Fibroblast of lung (primary cell): ENCODE data around the gene GNAT3. TPM values are rescaled to one million over a fixed set of nuclear protein-coding genes. Genes with fewer than 3 reads are reported as not detected.

Experiments
- DNase-seq, 2 donors: peaks; one replicate each; pipeline versions ENCODE4 v3.0.0 to v3.0.0-alpha.2; 2010; ENCODE audit warnings: low read depth in 2 of 2
- H2AFZ ChIP-seq: 2 replicates; pipeline ENCODE4 v1.5.1; 2012; ENCODE audit warnings: low read length, control low read depth, inconsistent platforms
- H3K27ac ChIP-seq: 2 replicates; pipeline ENCODE4 v1.5.1; 2011; ENCODE audit warnings: low read length, control low read depth; ENCODE audit not compliant: insufficient read depth
- H3K27me3 ChIP-seq: 2 replicates; pipeline ENCODE4 v1.5.1; 2011; ENCODE audit warnings: mild to moderate bottlenecking, low read length; ENCODE audit not compliant: control insufficient read depth, insufficient read depth
- H3K36me3 ChIP-seq: 2 replicates; pipeline ENCODE4 v1.5.1; 2011; ENCODE audit warnings: low read length; ENCODE audit not compliant: control insufficient read depth, insufficient read depth
- H3K4me1 ChIP-seq: 2 replicates; pipeline ENCODE4 v1.5.1; 2011; ENCODE audit warnings: low read length; ENCODE audit not compliant: control insufficient read depth, insufficient read depth; ENCODE audit errors: extremely low read depth
- H3K4me2 ChIP-seq: 2 replicates; pipeline ENCODE4 v1.5.1; 2011; ENCODE audit warnings: low read length, control low read depth; ENCODE audit not compliant: insufficient read depth; ENCODE audit errors: extremely low read depth
- H3K4me3 ChIP-seq, 4 experiments: fragments of 200-600 bp in 1 of 4; sonication (generic) in 1 of 4; replicated peaks in 1 of 4; 2 replicates each; pipeline ENCODE4 v1.5.1; 2011 to 2016; ENCODE audit warnings: low read length in 4 of 4, low read depth in 3 of 4, mild to moderate bottlenecking in 3 of 4, control low read depth in 2 of 4, inconsistent platforms in 1 of 4, mixed read lengths in 1 of 4; ENCODE audit not compliant: insufficient read depth in 1 of 4; ENCODE audit errors: control extremely low read depth in 1 of 4
- H3K79me2 ChIP-seq: 2 replicates; pipeline ENCODE4 v1.5.1; 2012; ENCODE audit warnings: mild to moderate bottlenecking, low read length, inconsistent platforms; ENCODE audit not compliant: control insufficient read depth, insufficient read depth
- H3K9ac ChIP-seq: 2 replicates; pipeline ENCODE4 v1.5.1; 2011; ENCODE audit warnings: mild to moderate bottlenecking, low read length, control low read depth; ENCODE audit not compliant: insufficient read depth
- H3K9me3 ChIP-seq: 2 replicates; pipeline ENCODE4 v1.5.1; 2012; ENCODE audit warnings: low read depth, low read length; ENCODE audit not compliant: control insufficient read depth, insufficient read depth
- H4K20me1 ChIP-seq: 2 replicates; pipeline ENCODE4 v1.5.1; 2011; ENCODE audit warnings: low read length; ENCODE audit not compliant: control insufficient read depth, insufficient read depth; ENCODE audit errors: extremely low read depth
- EZH2 ChIP-seq: IDR thresholded peaks from 2 replicates; pipeline ENCODE4 v1.5.1; 2012; ENCODE audit warnings: low read length, control low read depth, mild to moderate bottlenecking; ENCODE audit errors: missing control alignments
- polyA minus RNA-seq: library from RNA; depleted of rRNA, polyadenylated mRNA; stranded (reverse); fragments of >200 nt; gene quantifications from 2 replicates; pipeline ENCODE4 v1.2.3, GENCODE V29; 2011; ENCODE audit warnings: low replicate concordance
- polyA plus RNA-seq, 2 donors: library from polyadenylated mRNA; depleted of rRNA in 1 of 2; stranded (reverse) in 1 of 2; unstranded in 1 of 2; fragments of >200 nt; gene quantifications; 2 replicates each; pipeline ENCODE4 v1.2.1, GENCODE V29; 2011 to 2012; ENCODE audit warnings: missing spikeins in 1 of 2
- total RNA-seq: library from RNA; depleted of rRNA; stranded (reverse); fragments of >200 nt; gene quantifications from 2 replicates; pipeline ENCODE4 v1.2.1, GENCODE V29; 2014
- TF ChIP-seq, protein P1 (sequence below), 2 donors: IDR thresholded peaks in 1 of 2; conservative IDR thresholded peaks in 1 of 2; 1 replicate in 1 of 2; 2 replicates in 1 of 2; pipeline ENCODE4 v1.5.1; 2011 to 2012; ENCODE audit warnings: low read length in 2 of 2, control low read depth in 1 of 2, inconsistent platforms in 1 of 2, low read depth in 1 of 2, mild to moderate bottlenecking in 1 of 2

GNAT3 gene
- total RNA-seq (not detected in 2 replicates), polyA plus RNA-seq (not detected in 2 replicates), polyA minus RNA-seq (not detected in 2 replicates)
- polyA plus RNA-seq (2012), result not detected in 2 replicates

GRCh38 chr7:80511964-80512363 lies at the start of gene GNAT3:
GNAT3 (minus strand) TSS chr7:80512064; CDS start chr7:80511926, 138 bp downstream.
- Histone ChIP-seq H3K36me3 (no peaks in the 10 kb centered on the region), H3K4me3 (no peak within 1 kb of the TSS), H3K9ac (no peak within 1 kb of the TSS), H2AFZ (no peak within 1 kb of the TSS), H3K79me2 (no peaks in the 10 kb centered on the region), H3K27me3 (no peaks in the 10 kb centered on the region), H3K4me1 (peaks cover 2% of the 10 kb centered on the region), H4K20me1 (no peaks in the 10 kb centered on the region), H3K9me3 (no peaks in the 10 kb centered on the region), H3K4me2 (no peak within 1 kb of the TSS), H3K27ac (no peak within 1 kb of the TSS)
- no peak for DNase-seq
- no peak for TF ChIP-seq EZH2

DNA sequence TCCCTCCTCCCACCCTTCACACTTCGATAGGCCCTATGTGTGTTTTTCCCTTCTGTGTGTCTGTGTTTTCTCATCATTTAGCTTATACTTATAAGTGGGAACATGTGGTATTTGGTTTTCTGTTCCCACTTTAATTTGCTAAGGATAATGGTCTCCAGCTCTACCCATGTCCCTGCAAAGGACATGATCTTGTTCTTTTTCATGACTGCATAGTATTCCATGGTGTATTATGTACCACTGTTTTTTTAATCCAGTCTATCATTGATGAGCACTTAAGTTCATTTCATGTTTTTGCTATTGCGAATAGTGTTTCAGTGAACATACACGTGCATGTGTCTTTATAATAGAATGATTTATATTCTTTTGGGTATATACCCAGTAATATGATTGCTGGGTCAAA lies 46.3 kb upstream of the GNAT3 start:
- H3K9me3 ChIP-seq, result no peaks in the 10 kb centered on the region
- H3K36me3 ChIP-seq, result no peaks in the 10 kb centered on the region
- DNase-seq, result no peak
- no peaks in the 10 kb centered on the region for H4K20me1 ChIP-seq
- H3K27ac ChIP-seq, result no peak overlapping the region
- H3K79me2 ChIP-seq, result no peaks in the 10 kb centered on the region
- no peak overlapping the region for H3K4me2 ChIP-seq
- TF ChIP-seq EZH2, result no peak
- no peak overlapping the region for H3K4me3 ChIP-seq
- H3K4me1 ChIP-seq, result no peaks in the 10 kb centered on the region
- no peak overlapping the region for H3K9ac ChIP-seq
- no peak overlapping the region for H2AFZ ChIP-seq
- H3K27me3 ChIP-seq, result no peaks in the 10 kb centered on the region

DNA sequence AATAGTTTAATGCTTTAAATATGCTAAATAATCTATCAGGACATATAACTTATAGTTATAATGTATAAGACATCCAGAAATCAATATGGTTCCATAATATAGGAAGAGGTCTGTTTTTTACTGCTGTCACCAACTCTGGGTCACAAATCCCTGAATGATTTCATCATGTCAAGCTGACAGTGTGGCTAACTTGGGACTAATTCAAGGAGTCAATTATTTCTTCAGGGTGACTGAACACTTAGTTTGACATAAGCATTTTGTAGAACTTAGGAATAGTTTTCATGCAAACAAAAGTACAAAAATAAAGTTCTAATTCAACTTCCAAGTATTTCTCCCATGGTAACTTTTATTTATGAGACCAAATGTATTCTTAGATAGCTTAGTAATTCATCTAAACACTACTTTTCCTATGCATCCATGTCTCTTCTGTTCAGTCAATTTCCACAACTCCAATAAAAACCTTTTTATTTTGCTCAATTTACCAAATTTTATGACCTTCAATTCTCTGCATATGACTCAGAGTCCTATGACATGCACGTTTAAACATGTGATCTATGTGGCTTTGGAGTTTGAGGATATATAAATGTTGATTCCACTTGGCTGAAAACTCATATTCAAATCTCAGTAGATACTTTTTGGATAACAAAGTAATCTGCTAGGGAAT lies 40.3 kb upstream of the GNAT3 start:
- no peak overlapping the region for H3K4me3 ChIP-seq
- H4K20me1 ChIP-seq, result no peaks in the 10 kb centered on the region
- DNase-seq, result peak; percentile 27 to 57
- no peaks in the 10 kb centered on the region for H3K36me3 ChIP-seq
- H3K4me2 ChIP-seq, result no peak overlapping the region
- H3K9me3 ChIP-seq, result no peaks in the 10 kb centered on the region
- H3K79me2 ChIP-seq, result no peaks in the 10 kb centered on the region
- H3K27ac ChIP-seq, result no peak overlapping the region
- H3K9ac ChIP-seq, result no peak overlapping the region
- no peak overlapping the region for H2AFZ ChIP-seq
- TF ChIP-seq, protein P1, sequence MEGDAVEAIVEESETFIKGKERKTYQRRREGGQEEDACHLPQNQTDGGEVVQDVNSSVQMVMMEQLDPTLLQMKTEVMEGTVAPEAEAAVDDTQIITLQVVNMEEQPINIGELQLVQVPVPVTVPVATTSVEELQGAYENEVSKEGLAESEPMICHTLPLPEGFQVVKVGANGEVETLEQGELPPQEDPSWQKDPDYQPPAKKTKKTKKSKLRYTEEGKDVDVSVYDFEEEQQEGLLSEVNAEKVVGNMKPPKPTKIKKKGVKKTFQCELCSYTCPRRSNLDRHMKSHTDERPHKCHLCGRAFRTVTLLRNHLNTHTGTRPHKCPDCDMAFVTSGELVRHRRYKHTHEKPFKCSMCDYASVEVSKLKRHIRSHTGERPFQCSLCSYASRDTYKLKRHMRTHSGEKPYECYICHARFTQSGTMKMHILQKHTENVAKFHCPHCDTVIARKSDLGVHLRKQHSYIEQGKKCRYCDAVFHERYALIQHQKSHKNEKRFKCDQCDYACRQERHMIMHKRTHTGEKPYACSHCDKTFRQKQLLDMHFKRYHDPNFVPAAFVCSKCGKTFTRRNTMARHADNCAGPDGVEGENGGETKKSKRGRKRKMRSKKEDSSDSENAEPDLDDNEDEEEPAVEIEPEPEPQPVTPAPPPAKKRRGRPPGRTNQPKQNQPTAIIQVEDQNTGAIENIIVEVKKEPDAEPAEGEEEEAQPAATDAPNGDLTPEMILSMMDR (conservative IDR thresholded peaks at IDR 0.05 in 1 of 2, IDR thresholded peaks at IDR 0.05 in 1 of 2; ENCODE audit: low read depth in 1 of 2, low read length in 2 of 2), result no peak
- no peak for TF ChIP-seq EZH2
- H3K4me1 ChIP-seq, result peaks cover 4% of the 10 kb centered on the region
- no peaks in the 10 kb centered on the region for H3K27me3 ChIP-seq

- Histone ChIP-seq H3K27ac (no peak overlapping the region), H3K27me3 (no peaks in the 10 kb centered on the region), H2AFZ (no peak overlapping the region), H3K79me2 (no peaks in the 10 kb centered on the region), H3K4me2 (no peak overlapping the region), H3K36me3 (no peaks in the 10 kb centered on the region), H3K4me1 (peaks cover 4% of the 10 kb centered on the region), H4K20me1 (no peaks in the 10 kb centered on the region), H3K9ac (no peak overlapping the region), H3K9me3 (no peaks in the 10 kb centered on the region), H3K4me3 (no peak overlapping the region)
- TF ChIP-seq EZH2, result no peak
- TF ChIP-seq, protein P1 (conservative IDR thresholded peaks at IDR 0.05 in 1 of 2, IDR thresholded peaks at IDR 0.05 in 1 of 2; ENCODE audit: low read depth in 1 of 2, low read length in 2 of 2), result no peak
- DNase-seq, result no peak
Observed at GRCh38 chr7:80550005-80550404, 38.1 kb upstream of the GNAT3 start.
